Measurements from ENCODE around the gene PTPN6. TPM values are rescaled to one million over a fixed set of nuclear protein-coding genes. Genes with fewer than 3 reads are reported as not detected.

The PTPN6 gene
- total RNA-seq, 1 experiment from 2014 or later = 2.3 TPM

DNA sequence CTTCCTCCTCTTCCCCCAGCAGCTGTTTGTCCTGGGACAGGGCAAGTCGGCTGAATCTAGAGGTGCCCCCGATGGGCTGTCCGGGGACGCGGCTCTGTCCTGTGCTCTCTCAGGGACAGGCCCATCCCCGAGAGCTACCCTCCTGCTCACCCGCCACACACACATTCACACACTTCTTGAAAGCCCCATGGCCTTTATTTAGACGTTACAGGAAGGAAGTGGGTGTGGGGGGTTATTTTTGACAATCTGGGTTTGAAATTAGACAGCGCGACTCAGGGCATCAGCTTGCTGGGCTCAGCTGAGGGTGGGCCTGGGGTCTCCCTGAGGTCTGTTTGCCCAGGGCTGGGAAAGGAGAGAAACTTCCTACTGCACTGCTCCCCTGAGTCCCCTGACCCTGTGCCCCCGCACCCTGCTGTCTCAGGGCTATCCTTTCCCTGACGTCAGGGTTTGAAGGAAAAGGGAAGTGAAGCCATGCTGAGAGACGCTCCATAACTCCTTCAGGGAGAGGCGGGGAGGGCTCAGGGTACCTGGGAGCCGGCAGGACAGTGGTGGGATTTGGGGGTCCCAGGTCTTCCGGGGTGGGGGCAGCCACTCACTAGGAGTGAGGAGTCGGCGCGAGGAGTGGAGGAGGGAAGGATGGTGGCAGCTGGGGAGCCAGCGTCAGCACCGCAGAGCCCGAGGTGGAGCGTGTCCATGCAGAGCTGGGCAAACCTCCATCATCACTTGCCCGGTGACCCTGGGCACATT lies 8.1 kb downstream of the PTPN6 start:
- intact Hi-C loops (cut with micrococcal nuclease; ENCODE audit: unreplicated experiment) = no loop called here

DNA sequence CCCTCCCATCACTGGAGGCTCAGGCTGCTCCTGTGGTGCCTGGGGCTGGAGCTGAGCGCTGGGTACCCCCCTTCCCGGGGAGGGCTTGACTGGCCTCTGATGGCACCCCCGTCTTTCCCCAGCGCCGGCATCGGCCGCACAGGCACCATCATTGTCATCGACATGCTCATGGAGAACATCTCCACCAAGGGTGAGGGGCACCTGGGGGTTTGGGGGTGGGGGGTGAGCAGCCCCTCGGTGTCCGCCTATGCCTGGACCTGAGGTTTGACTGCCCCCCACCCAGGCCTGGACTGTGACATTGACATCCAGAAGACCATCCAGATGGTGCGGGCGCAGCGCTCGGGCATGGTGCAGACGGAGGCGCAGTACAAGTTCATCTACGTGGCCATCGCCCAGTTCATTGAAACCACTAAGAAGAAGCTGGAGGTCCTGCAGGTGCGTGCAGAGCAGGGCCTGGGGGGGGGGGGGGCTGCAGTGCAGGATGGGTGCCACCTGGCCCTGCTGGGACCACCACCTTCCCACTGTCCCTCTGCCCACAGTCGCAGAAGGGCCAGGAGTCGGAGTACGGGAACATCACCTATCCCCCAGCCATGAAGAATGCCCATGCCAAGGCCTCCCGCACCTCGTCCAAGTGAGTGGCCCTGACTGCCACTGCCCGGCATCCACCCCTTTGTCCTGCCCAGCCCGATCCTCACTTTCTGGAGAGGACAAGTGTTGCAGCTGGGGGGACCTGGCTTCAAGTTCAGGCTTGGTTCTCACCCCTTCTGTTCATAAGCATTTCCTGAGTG lies 8.8 kb downstream of the PTPN6 start:
- intact Hi-C loops (cut with micrococcal nuclease; ENCODE audit: unreplicated experiment) = loop anchor here (10.0 kb wide), 1 partner anchor 195 kb away; the partner anchor contains the start of gene PTMS
- H3K27ac ChIP-seq (ENCODE audit: low read depth, low read length, poor library complexity, severe bottlenecking) = peak overlapping the region; percentile 96
- BruUV-seq (replicated peaks) = no TSS peak
- no peaks in the 10 kb centered on the region for H3K9me3 ChIP-seq (ENCODE audit: low read depth, low read length, poor library complexity, severe bottlenecking)
- TF ChIP-seq EZH2 (IDR thresholded peaks at IDR 0.05; ENCODE audit: borderline replicate concordance, low read depth, low read length, poor library complexity, severe bottlenecking) = no peak
- TF ChIP-seq, protein P1, sequence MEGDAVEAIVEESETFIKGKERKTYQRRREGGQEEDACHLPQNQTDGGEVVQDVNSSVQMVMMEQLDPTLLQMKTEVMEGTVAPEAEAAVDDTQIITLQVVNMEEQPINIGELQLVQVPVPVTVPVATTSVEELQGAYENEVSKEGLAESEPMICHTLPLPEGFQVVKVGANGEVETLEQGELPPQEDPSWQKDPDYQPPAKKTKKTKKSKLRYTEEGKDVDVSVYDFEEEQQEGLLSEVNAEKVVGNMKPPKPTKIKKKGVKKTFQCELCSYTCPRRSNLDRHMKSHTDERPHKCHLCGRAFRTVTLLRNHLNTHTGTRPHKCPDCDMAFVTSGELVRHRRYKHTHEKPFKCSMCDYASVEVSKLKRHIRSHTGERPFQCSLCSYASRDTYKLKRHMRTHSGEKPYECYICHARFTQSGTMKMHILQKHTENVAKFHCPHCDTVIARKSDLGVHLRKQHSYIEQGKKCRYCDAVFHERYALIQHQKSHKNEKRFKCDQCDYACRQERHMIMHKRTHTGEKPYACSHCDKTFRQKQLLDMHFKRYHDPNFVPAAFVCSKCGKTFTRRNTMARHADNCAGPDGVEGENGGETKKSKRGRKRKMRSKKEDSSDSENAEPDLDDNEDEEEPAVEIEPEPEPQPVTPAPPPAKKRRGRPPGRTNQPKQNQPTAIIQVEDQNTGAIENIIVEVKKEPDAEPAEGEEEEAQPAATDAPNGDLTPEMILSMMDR (conservative IDR thresholded peaks at IDR 0.05; ENCODE audit: low read depth, low read length) = no peak
- H3K27me3 ChIP-seq (replicated peaks; ENCODE audit: insufficient read depth, low read depth, low read length, poor library complexity) = no peaks in the 10 kb centered on the region
- peaks cover 38% of the 10 kb centered on the region for H3K4me1 ChIP-seq (ENCODE audit: insufficient read depth, low read length, poor library complexity, severe bottlenecking)
- no peak for DNase-seq (ENCODE audit: low spot score)
- H3K36me3 ChIP-seq (ENCODE audit: insufficient read depth, low read length, poor library complexity, severe bottlenecking) = peaks cover 6% of the 10 kb centered on the region
- ChIA-PET CTCF (no interaction called here), POLR2A (ENCODE audit: low non-redundant PET) (interaction anchor here (0.6 to 2.5 kb wide), 3 partner anchors 13 to 1877 kb away, joined by 3 to 19 read pairs (median 3); partner anchors contain the start of genes C12orf57 and RNU7-1)
- no peak overlapping the region for H3K4me3 ChIP-seq (ENCODE audit: low read depth, low read length, poor library complexity, severe bottlenecking)

More for the DNA sequence above, 8.1 kb downstream of the PTPN6 start:
- H3K36me3 ChIP-seq (ENCODE audit: insufficient read depth, low read length, poor library complexity, severe bottlenecking) = no peaks in the 10 kb centered on the region
- peak overlapping the region; percentile 47 for H3K27ac ChIP-seq (ENCODE audit: low read depth, low read length, poor library complexity, severe bottlenecking)
- no peaks in the 10 kb centered on the region for H3K9me3 ChIP-seq (ENCODE audit: low read depth, low read length, poor library complexity, severe bottlenecking)
- BruUV-seq (replicated peaks) = no TSS peak
- no peak overlapping the region for H3K4me3 ChIP-seq (ENCODE audit: low read depth, low read length, poor library complexity, severe bottlenecking)
- DNase-seq (ENCODE audit: low spot score) = no peak
- POLR2A ChIA-PET (ENCODE audit: low non-redundant PET) = interaction anchor here (0.9 kb wide), 1 partner anchor 12 kb away, joined by 3 read pairs; no protein-coding TSS in a partner anchor
- peaks cover 35% of the 10 kb centered on the region for H3K4me1 ChIP-seq (ENCODE audit: insufficient read depth, low read length, poor library complexity, severe bottlenecking)
- TF ChIP-seq, protein P1 (conservative IDR thresholded peaks at IDR 0.05; ENCODE audit: low read depth, low read length) = no peak
- no peak for TF ChIP-seq EZH2 (IDR thresholded peaks at IDR 0.05; ENCODE audit: borderline replicate concordance, low read depth, low read length, poor library complexity, severe bottlenecking)
- H3K27me3 ChIP-seq (replicated peaks; ENCODE audit: insufficient read depth, low read depth, low read length, poor library complexity) = no peaks in the 10 kb centered on the region
- CTCF ChIA-PET = no interaction called here

DNA sequence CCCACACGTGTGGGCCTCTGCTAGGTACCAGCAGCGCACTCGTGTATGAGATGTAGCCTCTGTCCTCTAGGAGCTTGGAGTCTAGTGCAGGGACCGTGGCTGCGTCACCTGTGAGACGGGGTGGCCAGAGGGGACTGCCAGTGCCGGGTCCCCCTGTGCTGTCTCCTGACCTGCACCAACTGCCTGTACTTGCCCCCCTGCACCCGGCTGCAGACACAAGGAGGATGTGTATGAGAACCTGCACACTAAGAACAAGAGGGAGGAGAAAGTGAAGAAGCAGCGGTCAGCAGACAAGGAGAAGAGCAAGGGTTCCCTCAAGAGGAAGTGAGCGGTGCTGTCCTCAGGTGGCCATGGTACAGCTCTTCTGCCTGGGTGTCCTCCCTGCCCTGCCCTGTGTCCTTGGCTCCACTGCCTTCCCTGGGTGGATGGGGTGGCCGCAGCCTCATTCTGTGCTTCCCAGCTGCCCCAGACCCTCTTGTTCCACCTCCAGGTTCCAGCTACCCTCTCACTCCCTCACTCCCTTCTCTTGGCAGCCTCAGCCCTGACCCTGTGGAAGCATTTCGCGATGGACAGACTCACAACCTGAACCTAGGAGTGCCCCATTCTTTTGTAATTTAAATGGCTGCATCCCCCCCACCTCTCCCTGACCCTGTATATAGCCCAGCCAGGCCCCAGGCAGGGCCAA lies 9.6 kb downstream of the PTPN6 start:
- Histone ChIP-seq H3K4me1 (ENCODE audit: insufficient read depth, low read length, poor library complexity, severe bottlenecking) (peaks cover 38% of the 10 kb centered on the region), H3K27ac (ENCODE audit: low read depth, low read length, poor library complexity, severe bottlenecking) (peak overlapping the region; percentile 96), H3K9me3 (ENCODE audit: low read depth, low read length, poor library complexity, severe bottlenecking) (no peaks in the 10 kb centered on the region), H3K27me3 (replicated peaks; ENCODE audit: insufficient read depth, low read depth, low read length, poor library complexity) (no peaks in the 10 kb centered on the region), H3K36me3 (ENCODE audit: insufficient read depth, low read length, poor library complexity, severe bottlenecking) (peaks cover 13% of the 10 kb centered on the region), H3K4me3 (ENCODE audit: low read depth, low read length, poor library complexity, severe bottlenecking) (peak overlapping the region; percentile 35)
- TF ChIP-seq, protein P1 (conservative IDR thresholded peaks at IDR 0.05; ENCODE audit: low read depth, low read length) = no peak
- no peak for TF ChIP-seq EZH2 (IDR thresholded peaks at IDR 0.05; ENCODE audit: borderline replicate concordance, low read depth, low read length, poor library complexity, severe bottlenecking)
- ChIA-PET POLR2A (ENCODE audit: low non-redundant PET) (interaction anchor here (0.6 to 2.5 kb wide), 2 partner anchors 17 to 1876 kb away, joined by 3 to 19 read pairs; partner anchors contain the start of genes C12orf57 and RNU7-1), CTCF (interaction anchor here (1.1 kb wide), 1 partner anchor 17 kb away, joined by 3 read pairs; the partner anchor contains the start of genes C12orf57 and RNU7-1)
- BruUV-seq (replicated peaks) = no TSS peak
- intact Hi-C loops (cut with micrococcal nuclease; ENCODE audit: unreplicated experiment) = loop anchor here (10.0 kb wide), 1 partner anchor 196 kb away; the partner anchor contains the start of gene PTMS
- DNase-seq (ENCODE audit: low spot score) = no peak

Data from A673 (cell line).